GM11168 (cell line): Measurements from ENCODE around the gene PAH.

Source experiments
- in situ Hi-C: fragments of 300-500 bp; cut with MboI; formaldehyde crosslinking; loops from one replicate; pipeline ENCODE4 v1.12.0; 2022; ENCODE audit warnings: low sequenced_read_pairs; ENCODE audit not compliant: unreplicated experiment

PAH gene

GRCh38 chr12:102917026-102917787 lies at the start of gene PAH:
Gene PAH, minus strand, starts transcription at chr12:102917244. Its CDS starts 114 bp downstream, at chr12:102917130.
- in situ Hi-C loops, result no loop called here

GRCh38 chr12:102966200-102966863 lies 49.3 kb upstream of the PAH start:
- in situ Hi-C loops, result no loop called here

- in situ Hi-C loops, result no loop called here
Measured at GRCh38 chr12:102965281-102966155, 48.5 kb upstream of the PAH start.

- in situ Hi-C loops, result no loop called here
Measured at GRCh38 chr12:102964872-102965271, 47.8 kb upstream of the PAH start.

GRCh38 chr12:102963796-102964195 lies 46.8 kb upstream of the PAH start:
- in situ Hi-C loops, result no loop called here

- in situ Hi-C loops, result no loop called here
Measured at GRCh38 chr12:102962986-102963385, 45.9 kb upstream of the PAH start.

- in situ Hi-C loops, result no loop called here
Measured at GRCh38 chr12:102962532-102962931, 45.5 kb upstream of the PAH start.

GRCh38 chr12:102961466-102961855 lies 44.4 kb upstream of the PAH start:
- in situ Hi-C loops, result no loop called here

- in situ Hi-C loops, result no loop called here
Measured at GRCh38 chr12:102960766-102961465, 43.9 kb upstream of the PAH start.

- in situ Hi-C loops, result no loop called here
Measured at GRCh38 chr12:102959391-102959790, 42.3 kb upstream of the PAH start.

- in situ Hi-C loops, result no loop called here
Measured at GRCh38 chr12:102958830-102959176, 41.8 kb upstream of the PAH start.

GRCh38 chr12:102958073-102958829 lies 41.2 kb upstream of the PAH start:
- in situ Hi-C loops, result no loop called here

- in situ Hi-C loops, result no loop called here
Measured at GRCh38 chr12:102957339-102958050, 40.5 kb upstream of the PAH start, which contains the start of gene ASCL1. Gene ASCL1, plus strand, starts transcription at chr12:102957674. Its CDS starts 571 bp downstream, at chr12:102958245.

- in situ Hi-C loops, result no loop called here
Measured at GRCh38 chr12:102956738-102957327, 39.8 kb upstream of the PAH start.

GRCh38 chr12:102955926-102956737 lies 39.1 kb upstream of the PAH start:
- in situ Hi-C loops, result no loop called here

GRCh38 chr12:102954134-102954533 lies 37.1 kb upstream of the PAH start:
- in situ Hi-C loops, result no loop called here

GRCh38 chr12:102953221-102953620 lies 36.2 kb upstream of the PAH start:
- in situ Hi-C loops, result no loop called here

- in situ Hi-C loops, result no loop called here
Measured at GRCh38 chr12:102951841-102952240, 34.8 kb upstream of the PAH start.
